IPS-NIHi7 (cell line): ENCODE data around the gene KIF18B.
A peak's percentile ranks its signal among the peaks of the same experiment; 100 is the strongest.

Source experiments
- DNase-seq: peaks from one replicate; pipeline ENCODE4 v3.0.0; 2012; ENCODE audit warnings: mixed read lengths; ENCODE audit errors: extremely low spot score

Gene KIF18B

GRCh38 chr17:44905006-44906000 is 42.3 kb downstream of the KIF18B start:
- DNase-seq = no peak

- DNase-seq = no peak
Observed at GRCh38 chr17:44904001-44904984, 43.3 kb downstream of the KIF18B start.

- DNase-seq = no peak
Observed at GRCh38 chr17:44903012-44903685, 44.4 kb downstream of the KIF18B start.

GRCh38 chr17:44902135-44902760 is 45.3 kb downstream of the KIF18B start:
- no peak for DNase-seq

GRCh38 chr17:44901411-44901921 is 46.1 kb downstream of the KIF18B start:
- no peak for DNase-seq

- no peak for DNase-seq
Observed at GRCh38 chr17:44900894-44901293, 46.7 kb downstream of the KIF18B start.

- peak; percentile 95 for DNase-seq
Observed at GRCh38 chr17:44899074-44899782, 48.3 kb downstream of the KIF18B start, which contains the start of gene EFTUD2. Gene EFTUD2, minus strand, starts transcription at chr17:44899445. Its CDS starts 4,924 bp downstream, at chr17:44894521.

- DNase-seq = no peak
Observed at GRCh38 chr17:44898768-44899073, 48.9 kb downstream of the KIF18B start.

- DNase-seq = no peak
Observed at GRCh38 chr17:44894642-44895041, 52.9 kb downstream of the KIF18B start.

GRCh38 chr17:44892250-44892649 is 55.3 kb downstream of the KIF18B start:
- DNase-seq = no peak

GRCh38 chr17:44889003-44889402 is 58.6 kb downstream of the KIF18B start:
- no peak for DNase-seq

- DNase-seq = no peak
Observed at GRCh38 chr17:44887971-44888954, 59.3 kb downstream of the KIF18B start.

- DNase-seq = no peak
Observed at GRCh38 chr17:44887016-44887415, 60.6 kb downstream of the KIF18B start.

GRCh38 chr17:44884941-44885340 is 62.6 kb downstream of the KIF18B start:
- DNase-seq = no peak

- no peak for DNase-seq
Observed at GRCh38 chr17:44881145-44881544, 66.4 kb downstream of the KIF18B start.

- no peak for DNase-seq
Observed at GRCh38 chr17:44880062-44880461, 67.5 kb downstream of the KIF18B start.

GRCh38 chr17:44879376-44879775 is 68.2 kb downstream of the KIF18B start:
- no peak for DNase-seq

- peak; percentile 59 for DNase-seq
Observed at GRCh38 chr17:44878627-44879221, 68.8 kb downstream of the KIF18B start.

GRCh38 chr17:44877121-44877520 is 70.5 kb downstream of the KIF18B start:
- DNase-seq = no peak
